GM21723 (cell line): ENCODE measurements around the gene INPP5D.
"Not testable (repeated sequence)": the region's sequence is repeated elsewhere in the genome, so short reads cannot be mapped to it uniquely, and the experiment has no call there.

Experiments
- ATAC-seq: cut with Tn5 transposase; IDR thresholded peaks from one replicate; pipeline ENCODE4 v1.9.1; 2021; ENCODE audit warnings: mild to moderate bottlenecking, moderate library complexity; ENCODE audit not compliant: unreplicated experiment

The INPP5D gene

GRCh38 chr2:233091595-233092375 lies 31.6 kb downstream of the INPP5D start:
- ATAC-seq, result no peak

DNA sequence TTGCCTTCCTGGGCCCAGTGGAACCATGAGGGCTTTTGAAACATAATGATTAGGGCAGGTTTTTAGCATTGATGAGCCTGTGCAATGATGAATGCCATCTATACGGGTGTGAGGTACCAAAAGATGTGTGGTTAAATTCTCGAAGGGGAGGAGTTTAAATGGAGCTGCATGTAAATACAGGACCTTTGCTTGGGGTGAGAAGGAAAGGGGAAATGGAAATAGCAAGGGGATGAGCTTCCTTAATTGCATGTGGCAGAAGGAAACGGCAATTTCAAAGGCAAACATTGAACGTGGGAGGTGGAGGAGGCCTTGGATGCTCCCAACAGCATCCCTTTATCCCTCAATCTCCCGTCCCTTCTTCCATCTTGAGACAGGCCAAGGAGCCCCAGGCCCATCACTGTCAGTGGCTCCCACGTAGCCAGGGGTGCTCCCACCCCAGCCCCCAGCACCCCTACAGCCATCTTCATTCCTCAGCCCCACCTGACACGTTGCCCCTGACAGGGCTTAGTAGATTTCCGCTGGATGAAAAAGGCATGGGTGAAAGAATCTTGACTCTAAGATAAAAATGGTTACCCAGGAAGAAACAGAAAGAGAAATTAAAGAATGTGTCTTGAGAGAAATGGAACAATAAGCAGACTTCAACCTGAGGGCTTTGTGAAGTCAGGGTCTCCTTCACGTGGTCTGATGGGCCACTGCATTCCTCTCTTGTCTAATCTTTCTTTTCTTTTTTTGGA lies 32.5 kb downstream of the INPP5D start:
- no peak for ATAC-seq

GRCh38 chr2:233093166-233093448 lies 33.0 kb downstream of the INPP5D start:
- no peak for ATAC-seq

GRCh38 chr2:233093721-233094120 lies 33.6 kb downstream of the INPP5D start:
- no peak for ATAC-seq

DNA sequence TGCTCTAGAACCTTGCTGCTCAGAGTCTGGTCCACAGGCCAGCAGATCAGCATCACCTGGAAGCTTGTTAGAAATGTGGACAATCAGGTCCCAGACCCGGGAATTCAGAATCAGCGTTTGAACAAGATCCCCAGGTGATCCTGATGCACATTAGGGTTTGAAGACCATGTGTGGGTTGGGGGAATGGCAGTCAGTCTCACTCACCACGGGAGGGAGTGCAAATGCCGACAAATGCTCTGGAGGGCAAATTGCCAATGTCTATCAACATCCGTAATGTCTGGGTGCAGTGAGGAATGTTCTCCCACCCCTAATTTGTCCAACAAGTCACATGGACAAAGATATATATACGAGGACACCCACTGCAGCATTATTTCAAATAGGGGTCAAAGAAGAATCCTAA lies 34.5 kb downstream of the INPP5D start:
- ATAC-seq, result no peak

- no peak for ATAC-seq
Observed at GRCh38 chr2:233096006-233096405, 35.9 kb downstream of the INPP5D start.

GRCh38 chr2:233098618-233099017 lies 38.5 kb downstream of the INPP5D start:
- ATAC-seq, result no peak

- not testable (repeated sequence) for ATAC-seq
Observed at GRCh38 chr2:233099820-233100191, 39.7 kb downstream of the INPP5D start.

DNA sequence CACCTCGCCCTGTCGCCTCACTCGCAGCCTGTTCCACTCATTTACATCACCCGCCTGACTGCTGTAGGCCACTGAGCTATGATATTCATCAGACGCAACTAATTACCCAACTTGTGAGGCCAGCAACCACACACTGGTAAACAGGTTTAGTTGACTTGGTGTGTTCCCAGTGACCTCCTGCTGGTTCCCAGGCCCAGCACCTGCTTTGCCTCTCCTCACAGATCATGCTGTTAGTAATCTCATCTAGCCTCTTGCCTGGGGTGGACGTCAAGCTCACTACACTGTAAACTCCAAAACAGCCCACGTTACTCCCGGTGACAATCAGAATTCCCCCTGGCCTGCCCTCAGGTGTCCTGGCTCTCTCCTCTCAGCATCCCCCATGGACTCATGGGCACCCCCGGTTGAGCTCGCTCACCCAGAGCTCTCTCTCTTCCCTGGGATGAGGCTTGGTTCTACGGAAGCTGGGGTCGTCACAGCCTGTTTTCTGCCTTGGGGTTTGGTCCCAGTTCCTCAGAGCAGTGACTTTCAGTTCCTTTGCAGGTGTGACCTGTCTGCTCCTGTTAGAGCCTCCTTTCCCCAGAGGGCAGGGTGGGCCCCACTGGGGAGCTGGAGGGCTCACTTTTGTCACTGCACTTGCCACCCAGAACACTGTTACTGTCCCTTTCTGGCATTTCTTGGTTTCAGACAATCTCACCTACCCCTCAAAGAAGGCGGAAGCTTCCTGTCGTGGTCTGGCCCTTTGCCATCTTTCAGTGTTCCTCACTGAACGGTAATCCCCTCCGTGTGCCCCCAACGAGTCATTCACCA lies 40.3 kb downstream of the INPP5D start:
- peak; percentile 84 for ATAC-seq

- no peak for ATAC-seq
Observed at GRCh38 chr2:233101141-233101540, 41.0 kb downstream of the INPP5D start.

DNA sequence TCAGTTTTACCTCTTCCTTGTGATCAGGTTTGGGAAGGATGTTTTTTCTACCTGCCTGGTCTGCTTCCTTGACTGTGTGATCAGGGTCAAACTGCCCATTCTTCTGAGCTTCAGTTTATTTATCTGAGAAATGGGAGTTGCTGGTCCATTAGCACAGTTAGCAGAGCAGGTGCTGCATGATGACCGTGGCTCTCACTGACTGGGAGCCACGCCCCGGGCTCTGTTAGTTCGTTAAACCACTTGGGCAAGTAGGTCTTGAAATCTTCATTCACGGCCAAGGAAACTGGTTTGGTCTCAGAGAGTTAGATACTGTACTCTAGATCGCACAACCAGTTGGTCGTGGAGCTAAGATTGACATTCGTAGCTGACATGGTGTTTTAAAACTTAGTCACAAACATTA lies 41.7 kb downstream of the INPP5D start:
- no peak for ATAC-seq

GRCh38 chr2:233105156-233105895 lies 45.2 kb downstream of the INPP5D start:
- no peak for ATAC-seq

DNA sequence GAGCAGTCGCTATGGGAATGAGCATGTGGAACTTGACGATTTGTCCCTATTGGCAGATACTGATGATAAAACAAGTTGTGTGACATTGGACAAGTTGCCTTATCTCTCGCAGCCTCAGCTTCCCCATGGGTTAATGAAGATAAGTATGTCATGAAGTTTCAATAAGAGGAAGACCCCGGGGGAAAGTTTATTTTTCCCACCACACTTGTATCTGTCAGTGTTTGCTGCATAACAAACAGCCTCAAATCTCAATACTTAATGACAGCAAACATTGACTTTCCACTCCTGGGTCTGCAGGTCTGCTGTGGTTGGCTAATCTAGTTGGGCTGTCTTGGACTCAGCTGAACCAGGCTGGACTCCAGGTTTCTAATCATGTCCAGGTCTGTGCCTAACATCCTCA lies 45.8 kb downstream of the INPP5D start:
- ATAC-seq, result no peak

- no peak for ATAC-seq
Observed at GRCh38 chr2:233107011-233107410, 46.9 kb downstream of the INPP5D start.

- no peak for ATAC-seq
Observed at GRCh38 chr2:233107831-233108300, 47.7 kb downstream of the INPP5D start.

GRCh38 chr2:233108611-233109490 lies 48.7 kb downstream of the INPP5D start:
- ATAC-seq, result no peak

DNA sequence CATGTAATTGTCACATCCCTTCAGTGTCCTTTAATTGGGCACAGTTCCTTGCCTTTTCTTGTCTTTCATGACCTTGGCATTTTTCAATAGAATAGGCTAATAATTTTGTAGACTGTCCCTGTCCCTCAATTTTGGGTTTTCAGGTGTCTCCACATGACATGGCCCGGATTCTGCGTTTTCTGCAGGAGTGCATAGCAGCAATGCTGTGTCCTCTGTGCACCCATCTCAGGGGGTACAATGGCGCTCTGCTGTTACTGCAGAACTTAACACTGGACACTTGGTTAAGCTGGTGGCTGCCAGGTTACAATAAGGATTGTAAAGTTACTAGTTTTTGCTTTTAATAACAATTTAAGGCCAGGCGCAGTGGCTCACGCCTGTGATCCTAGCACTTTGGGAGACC lies 51.3 kb downstream of the INPP5D start:
- no peak for ATAC-seq

- ATAC-seq, result no peak
Observed at GRCh38 chr2:233112329-233112728, 52.2 kb downstream of the INPP5D start.

GRCh38 chr2:233112776-233113452 lies 52.8 kb downstream of the INPP5D start:
- ATAC-seq, result no peak
